ENCODE data around the gene MS4A10.

- TF ChIP-seq POLR2AphosphoS5 (IDR thresholded peaks at IDR 0.05) = no peak
- no peak for TF ChIP-seq POLR2A (IDR thresholded peaks at IDR 0.05)
These were observed 40.0 kb downstream of the MS4A10 start for GRCh38 chr11:60825118-60825517.

Measured in spleen (tissue), 3 donors.